Caco-2 (cell line): ENCODE data around the gene SPATA32. TPM values are rescaled to one million over a fixed set of nuclear protein-coding genes. Genes with fewer than 3 reads are reported as not detected.

Experiments used
- BruUV-seq: library from RNA; stranded (reverse); fragments of 400-500 nt; replicated peaks from 2 replicates; lab custom pipeline; 2021; lab: Mats Ljungman, UMichigan
- CTCF ChIA-PET: fragments of 300-600 bp; sonication (Branson Sonifier 250); formaldehyde crosslinking; loops from one replicate; lab custom pipeline; 2022; ENCODE audit warnings: antibody characterized with exemption; lab: Charles Lee
- POLR2A ChIA-PET: fragments of 300-600 bp; sonication (Branson Sonifier 250); formaldehyde crosslinking; loops from one replicate; lab custom pipeline; 2022; ENCODE audit warnings: antibody characterized with exemption; lab: Charles Lee
- DNase-seq, 2 experiments: peaks; one replicate each; pipeline versions ENCODE4 v3.0.0 to v3.0.0-alpha.2; 2020 to 2022
- H3K27me3 ChIP-seq: replicated peaks from 2 replicates; pipeline ENCODE4 v1.6.0; 2011; ENCODE audit warnings: low read length; ENCODE audit not compliant: control insufficient read depth, insufficient read depth
- H3K36me3 ChIP-seq: 2 replicates; pipeline ENCODE4 v1.5.1; 2011; ENCODE audit warnings: low read length; ENCODE audit not compliant: control insufficient read depth, insufficient read depth
- H3K4me1 ChIP-seq: fragments of 250-450 bp; sonication (Bioruptor Pico); 2 replicates; pipeline ENCODE4 v1.5.1; 2020; ENCODE audit warnings: mild to moderate bottlenecking
- H3K4me3 ChIP-seq: 2 replicates; pipeline ENCODE4 v1.5.1; 2011; ENCODE audit warnings: low read depth, mild to moderate bottlenecking, control low read depth, low read length
- H3K9me3 ChIP-seq: fragments of 250-450 bp; sonication (Bioruptor Pico); 2 replicates; pipeline ENCODE4 v1.5.1; 2020; ENCODE audit warnings: mild to moderate bottlenecking, moderate library complexity
- H3K27ac Mint-ChIP-seq: one replicate; pipeline ENCODE4 v1.8.0; 2022; ENCODE audit warnings: mixed read lengths; ENCODE audit not compliant: unreplicated experiment
- H3K27me3 Mint-ChIP-seq: one replicate; pipeline ENCODE4 v1.8.0; 2022; ENCODE audit warnings: mixed read lengths; ENCODE audit not compliant: insufficient read depth, unreplicated experiment
- H3K36me3 Mint-ChIP-seq: one replicate; pipeline ENCODE4 v1.8.0; 2022; ENCODE audit warnings: mild to moderate bottlenecking, mixed read lengths; ENCODE audit not compliant: insufficient read depth, unreplicated experiment
- H3K4me1 Mint-ChIP-seq: one replicate; pipeline ENCODE4 v1.8.0; 2022; ENCODE audit warnings: low read depth, mixed read lengths; ENCODE audit not compliant: unreplicated experiment
- H3K4me3 Mint-ChIP-seq: one replicate; pipeline ENCODE4 v1.8.0; 2022; ENCODE audit warnings: mild to moderate bottlenecking, moderate library complexity, mixed read lengths; ENCODE audit not compliant: unreplicated experiment
- H3K9me3 Mint-ChIP-seq: one replicate; pipeline ENCODE4 v1.8.0; 2022; ENCODE audit warnings: mixed read lengths; ENCODE audit not compliant: unreplicated experiment
- intact Hi-C: fragments of 100-400 bp; cut with micrococcal nuclease; formaldehyde crosslinking; loops from one replicate; pipeline ENCODE4 v1.10.0; 2022; ENCODE audit not compliant: unreplicated experiment
- total RNA-seq: library from RNA; stranded (reverse); gene quantifications from 2 replicates; pipeline ENCODE4 v1.2.3, GENCODE V29; 2022
- TF ChIP-seq, protein P1 (sequence below), 2 experiments: fragments of 200-600 bp in 1 of 2; IDR thresholded peaks; 1 replicate in 1 of 2; 2 replicates in 1 of 2; pipeline versions ENCODE4 v1.5.1 to v1.8.0; 2011 to 2022; ENCODE audit warnings: antibody characterized with exemption in 1 of 2, control low read depth in 1 of 2, inconsistent platforms in 1 of 2, low read depth in 1 of 2, low read length in 1 of 2, mild to moderate bottlenecking in 1 of 2, moderate library complexity in 1 of 2; ENCODE audit not compliant: insufficient read depth in 1 of 2, severe bottlenecking in 1 of 2, unreplicated experiment in 1 of 2

The SPATA32 gene
- total RNA-seq, 1 experiment from 2014 or later = not detected

DNA sequence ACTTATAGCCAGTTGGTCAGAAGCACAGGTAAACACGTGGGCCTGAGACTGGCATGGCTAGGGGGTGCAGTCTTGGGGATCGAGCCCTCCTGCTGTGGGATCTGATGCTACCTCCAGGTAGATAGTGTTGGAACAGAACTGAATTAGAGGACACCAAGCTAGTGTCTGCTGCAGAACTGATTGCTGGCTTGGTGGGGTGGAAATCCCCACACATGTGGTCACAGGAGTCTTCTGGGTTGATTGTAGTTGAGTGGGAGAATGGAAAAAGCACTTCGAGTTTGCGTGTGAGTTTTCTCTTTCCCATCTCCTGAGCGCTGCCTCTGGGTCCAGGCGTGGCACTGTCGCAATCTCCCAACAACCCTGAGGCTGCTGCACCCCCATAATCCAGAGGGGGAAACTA is 8.0 kb upstream of the SPATA32 start:
- Histone ChIP-seq H3K9me3 (no peaks in the 10 kb centered on the region), H3K27me3 (no peaks in the 10 kb centered on the region), H3K4me1 (peaks cover 3% of the 10 kb centered on the region; the same call in 1 of the 2 replicates), H3K36me3 (no peaks in the 10 kb centered on the region; the same call in none of the 2 replicates), H3K4me3 (no peak overlapping the region)
- Mint-ChIP-seq H3K36me3 (peaks cover 42% of the 10 kb centered on the region), H3K27me3 (no peaks in the 10 kb centered on the region), H3K27ac (no peak overlapping the region), H3K4me1 (no peaks in the 10 kb centered on the region), H3K4me3 (no peak overlapping the region), H3K9me3 (no peaks in the 10 kb centered on the region)
- CTCF ChIA-PET = no interaction called here
- BruUV-seq = no TSS peak
- intact Hi-C loops = no loop called here
- POLR2A ChIA-PET = no interaction called here
- no peak for DNase-seq
- TF ChIP-seq, protein P1, sequence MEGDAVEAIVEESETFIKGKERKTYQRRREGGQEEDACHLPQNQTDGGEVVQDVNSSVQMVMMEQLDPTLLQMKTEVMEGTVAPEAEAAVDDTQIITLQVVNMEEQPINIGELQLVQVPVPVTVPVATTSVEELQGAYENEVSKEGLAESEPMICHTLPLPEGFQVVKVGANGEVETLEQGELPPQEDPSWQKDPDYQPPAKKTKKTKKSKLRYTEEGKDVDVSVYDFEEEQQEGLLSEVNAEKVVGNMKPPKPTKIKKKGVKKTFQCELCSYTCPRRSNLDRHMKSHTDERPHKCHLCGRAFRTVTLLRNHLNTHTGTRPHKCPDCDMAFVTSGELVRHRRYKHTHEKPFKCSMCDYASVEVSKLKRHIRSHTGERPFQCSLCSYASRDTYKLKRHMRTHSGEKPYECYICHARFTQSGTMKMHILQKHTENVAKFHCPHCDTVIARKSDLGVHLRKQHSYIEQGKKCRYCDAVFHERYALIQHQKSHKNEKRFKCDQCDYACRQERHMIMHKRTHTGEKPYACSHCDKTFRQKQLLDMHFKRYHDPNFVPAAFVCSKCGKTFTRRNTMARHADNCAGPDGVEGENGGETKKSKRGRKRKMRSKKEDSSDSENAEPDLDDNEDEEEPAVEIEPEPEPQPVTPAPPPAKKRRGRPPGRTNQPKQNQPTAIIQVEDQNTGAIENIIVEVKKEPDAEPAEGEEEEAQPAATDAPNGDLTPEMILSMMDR (IDR thresholded peaks at IDR 0.05; ENCODE audit: insufficient read depth in 1 of 2, low read depth in 1 of 2, low read length in 1 of 2, severe bottlenecking in 1 of 2, unreplicated experiment in 1 of 2) = no peak

DNA sequence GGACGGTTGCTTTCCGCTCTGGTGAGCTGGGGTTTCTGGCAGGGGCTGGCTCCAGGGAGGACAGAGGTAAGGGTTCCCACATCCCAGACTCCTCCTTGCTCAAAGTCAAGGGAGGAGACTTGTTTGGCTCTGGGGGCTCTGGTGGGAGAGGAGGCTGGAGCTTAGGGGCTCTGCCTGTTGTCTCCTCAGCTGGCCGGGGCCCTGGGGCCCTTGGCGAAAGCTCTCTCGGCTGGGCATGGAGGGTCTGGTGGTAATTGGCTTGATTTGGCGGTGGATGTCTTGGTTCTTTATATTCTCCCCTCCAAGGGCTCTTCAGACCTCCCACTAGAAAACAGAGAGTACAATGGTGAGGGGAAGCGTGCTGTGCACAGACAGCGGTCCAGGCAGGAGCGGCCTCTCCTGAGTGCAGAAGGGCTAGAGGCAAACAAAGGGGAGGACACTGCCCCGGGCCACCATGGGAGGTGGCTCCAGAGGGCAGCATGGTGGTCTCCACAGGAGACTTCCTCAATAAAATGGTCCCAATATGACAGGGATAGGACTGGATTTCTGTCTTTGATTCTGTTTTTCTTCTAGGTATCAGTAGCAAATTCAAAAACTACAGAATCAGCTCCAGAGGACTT is 5.7 kb upstream of the SPATA32 start:
- H3K4me1 Mint-ChIP-seq = no peaks in the 10 kb centered on the region
- no peaks in the 10 kb centered on the region for H3K27me3 Mint-ChIP-seq
- H3K4me3 Mint-ChIP-seq = no peak overlapping the region
- ChIA-PET POLR2A (no interaction called here), CTCF (interaction anchor here (1.0 to 1.7 kb wide), 3 partner anchors 9 to 21 kb away, joined by 3 to 4 read pairs (median 4); no protein-coding TSS in a partner anchor)
- Histone ChIP-seq H3K4me3 (no peak overlapping the region), H3K4me1 (peaks cover 3% of the 10 kb centered on the region; the same call in 1 of the 2 replicates), H3K27me3 (no peaks in the 10 kb centered on the region), H3K36me3 (no peaks in the 10 kb centered on the region; the same call in 1 of the 2 replicates), H3K9me3 (no peaks in the 10 kb centered on the region)
- TF ChIP-seq, protein P1 (IDR thresholded peaks at IDR 0.05; ENCODE audit: insufficient read depth in 1 of 2, low read depth in 1 of 2, low read length in 1 of 2, severe bottlenecking in 1 of 2, unreplicated experiment in 1 of 2) = no peak
- intact Hi-C loops = no loop called here
- DNase-seq = no peak
- no peak overlapping the region for H3K27ac Mint-ChIP-seq
- BruUV-seq = no TSS peak
- H3K9me3 Mint-ChIP-seq = no peaks in the 10 kb centered on the region
- H3K36me3 Mint-ChIP-seq = peaks cover 39% of the 10 kb centered on the region

DNA sequence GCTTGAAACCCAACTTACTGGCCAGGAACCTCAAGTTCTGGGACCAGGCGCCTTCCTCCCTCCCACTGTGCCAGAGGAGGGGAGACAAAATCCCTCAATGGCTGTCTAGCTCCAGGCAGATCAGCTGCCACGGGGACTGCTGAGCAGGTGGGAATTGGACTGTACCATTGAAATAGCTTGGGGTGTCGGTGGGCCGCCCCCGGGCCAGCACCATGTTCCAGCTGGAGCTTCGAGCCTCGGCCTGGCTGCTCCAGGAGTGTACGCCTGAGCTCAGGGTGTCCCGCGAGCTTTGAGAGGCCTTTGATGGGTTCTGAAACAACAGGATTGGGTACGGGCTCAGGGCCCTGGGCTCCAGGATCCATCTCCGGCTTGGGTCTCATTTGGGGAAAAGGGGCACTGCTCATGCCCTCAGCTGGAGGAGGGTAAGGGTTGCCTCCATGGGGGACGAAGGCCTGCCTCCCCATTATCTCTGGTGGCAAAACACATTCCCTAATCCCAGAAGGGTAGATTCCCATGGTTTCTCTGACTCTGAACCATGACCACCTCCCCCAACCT is 4.6 kb upstream of the SPATA32 start:
- Mint-ChIP-seq H3K9me3 (no peaks in the 10 kb centered on the region), H3K4me1 (no peaks in the 10 kb centered on the region), H3K27me3 (no peaks in the 10 kb centered on the region), H3K36me3 (peaks cover 39% of the 10 kb centered on the region), H3K4me3 (no peak overlapping the region), H3K27ac (no peak overlapping the region)
- Histone ChIP-seq H3K4me3 (no peak overlapping the region), H3K4me1 (peaks cover 3% of the 10 kb centered on the region; the same call in 1 of the 2 replicates), H3K36me3 (no peaks in the 10 kb centered on the region; the same call in 1 of the 2 replicates), H3K27me3 (no peaks in the 10 kb centered on the region), H3K9me3 (no peaks in the 10 kb centered on the region)
- POLR2A ChIA-PET = no interaction called here
- CTCF ChIA-PET = interaction anchor here (1.0 to 1.7 kb wide), 4 partner anchors 11 to 131 kb away, joined by 3 to 5 read pairs (median 4); partner anchors contain the start of gene ACBD4
- BruUV-seq = no TSS peak
- DNase-seq = no peak
- intact Hi-C loops = no loop called here
- TF ChIP-seq, protein P1 (IDR thresholded peaks at IDR 0.05; ENCODE audit: insufficient read depth in 1 of 2, low read depth in 1 of 2, low read length in 1 of 2, severe bottlenecking in 1 of 2, unreplicated experiment in 1 of 2) = no peak
